ENCODE data around the gene KAZN. TPM values are rescaled to one million over a fixed set of nuclear protein-coding genes. Genes with fewer than 3 reads are reported as not detected.

Gene KAZN
- total and polyA plus RNA-seq, 8 donors: 1.2 to 50.7 (median 6.8) TPM

DNA sequence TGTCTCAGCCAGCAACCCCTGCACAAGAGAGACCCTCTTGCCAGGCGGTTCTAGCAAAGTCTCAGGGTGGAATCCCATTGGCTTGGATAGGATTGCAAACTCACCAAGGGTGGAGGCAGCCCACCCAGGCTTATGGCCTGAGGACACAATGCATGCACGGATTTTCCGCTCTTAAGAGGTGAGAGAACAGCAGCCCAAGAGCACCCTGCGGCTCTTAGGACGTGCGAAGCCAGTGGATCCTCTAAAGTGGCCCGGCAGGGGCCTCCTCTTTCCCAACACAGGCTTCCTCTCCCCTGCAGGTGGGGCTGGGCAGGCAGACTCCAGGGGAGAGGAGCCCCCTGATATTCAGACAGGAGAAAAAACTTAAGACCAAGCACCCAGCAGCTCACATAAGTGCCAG, 523.8 kb downstream of the KAZN start:
- WGBS, 5 donors: 89 to 100% (median 93%) methylated on average over 4 to 7 of the region's 7 CpGs
- H3K27me3 ChIP-seq: no peaks in the 10 kb centered on the region
- TF ChIP-seq POLR2A (IDR thresholded peaks at IDR 0.05) (no peak), EP300 (IDR thresholded peaks at IDR 0.05) (no peak), POLR2AphosphoS5 (IDR thresholded peaks at IDR 0.05) (no peak)
- TF ChIP-seq, protein P1, sequence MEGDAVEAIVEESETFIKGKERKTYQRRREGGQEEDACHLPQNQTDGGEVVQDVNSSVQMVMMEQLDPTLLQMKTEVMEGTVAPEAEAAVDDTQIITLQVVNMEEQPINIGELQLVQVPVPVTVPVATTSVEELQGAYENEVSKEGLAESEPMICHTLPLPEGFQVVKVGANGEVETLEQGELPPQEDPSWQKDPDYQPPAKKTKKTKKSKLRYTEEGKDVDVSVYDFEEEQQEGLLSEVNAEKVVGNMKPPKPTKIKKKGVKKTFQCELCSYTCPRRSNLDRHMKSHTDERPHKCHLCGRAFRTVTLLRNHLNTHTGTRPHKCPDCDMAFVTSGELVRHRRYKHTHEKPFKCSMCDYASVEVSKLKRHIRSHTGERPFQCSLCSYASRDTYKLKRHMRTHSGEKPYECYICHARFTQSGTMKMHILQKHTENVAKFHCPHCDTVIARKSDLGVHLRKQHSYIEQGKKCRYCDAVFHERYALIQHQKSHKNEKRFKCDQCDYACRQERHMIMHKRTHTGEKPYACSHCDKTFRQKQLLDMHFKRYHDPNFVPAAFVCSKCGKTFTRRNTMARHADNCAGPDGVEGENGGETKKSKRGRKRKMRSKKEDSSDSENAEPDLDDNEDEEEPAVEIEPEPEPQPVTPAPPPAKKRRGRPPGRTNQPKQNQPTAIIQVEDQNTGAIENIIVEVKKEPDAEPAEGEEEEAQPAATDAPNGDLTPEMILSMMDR (IDR thresholded peaks at IDR 0.05): no peak
- DNase-seq: no peak
- H3K4me3 ChIP-seq: no peak overlapping the region
- no peaks in the 10 kb centered on the region for H3K4me1 ChIP-seq
- H3K9me3 ChIP-seq: no peaks in the 10 kb centered on the region
- no peak overlapping the region for H3K27ac ChIP-seq
- H3K36me3 ChIP-seq: peaks cover 0 to 6% (median 0%) of the 10 kb centered on the region in 4 donors
- intact Hi-C loops (cut with DNase I; ENCODE audit: low total_unique reads): loop anchor here (10.0 kb wide), 1 partner anchor 182 kb away; no protein-coding TSS in a partner anchor

DNA sequence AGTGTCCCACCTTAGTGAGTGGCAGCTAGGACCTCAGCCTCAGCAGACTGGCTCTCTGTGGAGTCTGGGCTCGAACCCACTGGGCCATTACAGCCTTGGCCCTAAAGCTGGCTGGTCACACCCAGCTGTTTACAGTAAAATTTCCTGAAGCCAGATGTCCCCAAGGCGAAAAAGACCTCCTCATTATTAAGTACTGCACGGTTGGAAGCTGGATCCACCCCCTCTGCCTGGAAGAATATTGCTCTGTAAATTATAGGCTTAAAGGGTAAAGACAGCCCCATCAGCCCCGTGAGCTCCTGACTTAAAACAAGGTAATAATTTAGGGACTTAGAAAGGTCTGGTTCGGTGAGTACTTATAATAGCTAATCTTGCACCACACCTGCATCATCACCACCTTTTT, 524.8 kb downstream of the KAZN start:
- H3K4me1 ChIP-seq: no peaks in the 10 kb centered on the region
- H3K4me3 ChIP-seq: no peak overlapping the region
- H3K27me3 ChIP-seq: no peaks in the 10 kb centered on the region
- no peak for DNase-seq
- intact Hi-C loops (cut with DNase I; ENCODE audit: low total_unique reads): loop anchor here (10.0 kb wide), 1 partner anchor 182 kb away; no protein-coding TSS in a partner anchor
- H3K27ac ChIP-seq: no peak overlapping the region
- 72 to 82% (median 77%) methylated on average over 5 of the region's 5 CpGs for WGBS, 5 donors
- no peaks in the 10 kb centered on the region for H3K9me3 ChIP-seq
- H3K36me3 ChIP-seq: peaks cover 0 to 6% (median 0%) of the 10 kb centered on the region in 4 donors
- no peak for TF ChIP-seq POLR2A (IDR thresholded peaks at IDR 0.05)
- TF ChIP-seq, protein P1 (IDR thresholded peaks at IDR 0.05): no peak
- no peak for TF ChIP-seq POLR2AphosphoS5 (IDR thresholded peaks at IDR 0.05)
- TF ChIP-seq EP300 (IDR thresholded peaks at IDR 0.05): no peak

DNA sequence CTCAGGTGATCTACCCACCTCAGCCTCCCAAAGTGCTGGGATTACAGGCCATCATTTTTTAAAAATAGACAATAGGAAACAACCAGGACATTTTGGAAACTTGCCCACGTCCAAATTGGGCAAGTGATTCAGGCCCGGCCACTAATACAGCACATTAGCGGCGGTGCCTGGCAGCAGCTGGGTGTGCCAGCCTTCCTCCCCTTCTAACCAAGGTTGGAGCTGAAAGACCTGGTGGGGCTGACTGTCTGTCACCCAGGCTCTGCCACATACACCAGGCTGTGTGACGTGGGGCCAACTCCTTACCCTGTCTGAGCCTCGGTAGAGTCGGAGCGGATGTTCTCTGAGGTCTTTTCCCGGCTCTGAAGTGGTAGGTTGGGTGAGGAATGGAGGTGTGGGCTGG, 525.4 kb downstream of the KAZN start:
- intact Hi-C loops (cut with DNase I; ENCODE audit: low total_unique reads): loop anchor here (10.0 kb wide), 1 partner anchor 181 kb away; no protein-coding TSS in a partner anchor
- WGBS, 5 donors: 87 to 92% (median 92%) methylated on average over 5 to 9 of the region's 9 CpGs
- DNase-seq: no peak
- Histone ChIP-seq H3K9me3 (no peaks in the 10 kb centered on the region), H3K36me3 (peaks cover 0 to 6% (median 0%) of the 10 kb centered on the region in 4 donors), H3K27ac (no peak overlapping the region), H3K27me3 (no peaks in the 10 kb centered on the region), H3K4me3 (no peak overlapping the region), H3K4me1 (no peaks in the 10 kb centered on the region)
- TF ChIP-seq, protein P1 (IDR thresholded peaks at IDR 0.05): no peak

DNA sequence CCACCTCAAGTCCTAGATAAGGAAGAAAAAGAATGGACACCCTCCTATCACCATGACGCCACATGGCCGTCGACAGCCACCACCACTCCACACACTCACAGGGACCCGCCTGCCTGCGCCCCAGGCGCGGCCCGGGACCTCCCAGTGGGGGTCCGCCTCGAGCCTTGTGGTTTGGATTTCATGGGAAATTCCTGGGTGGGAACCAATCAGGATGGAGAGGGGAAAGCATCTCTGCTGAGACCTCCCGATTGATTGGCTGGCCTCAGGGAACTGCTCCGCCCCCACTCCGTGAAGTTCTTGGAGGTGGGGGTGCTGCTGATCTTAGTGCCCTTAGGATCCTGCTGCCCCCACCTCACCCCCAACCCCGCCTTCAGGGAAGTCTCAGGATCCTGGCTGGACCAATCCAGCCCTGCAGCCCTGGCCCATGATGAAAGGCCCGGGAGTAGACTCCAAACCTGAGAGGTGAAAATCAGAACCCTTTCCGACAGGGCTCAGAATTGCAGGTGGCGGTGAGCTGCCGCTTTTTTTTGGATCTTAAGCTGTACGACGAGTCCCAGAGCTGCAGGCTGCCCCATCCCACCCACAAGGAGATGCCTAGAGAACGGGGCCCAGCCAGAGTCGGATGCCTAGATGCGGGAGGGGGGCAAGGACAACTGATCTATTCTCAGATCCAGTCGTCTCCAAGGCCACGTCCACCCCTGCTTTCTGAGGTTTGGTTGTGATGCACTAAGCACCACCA, 526.0 kb downstream of the KAZN start:
- no peak for DNase-seq
- Histone ChIP-seq H3K27me3 (no peaks in the 10 kb centered on the region), H3K27ac (no peak overlapping the region), H3K9me3 (peaks cover 0 to under 1% (median 0%) of the 10 kb centered on the region in 4 donors), H3K4me3 (no peak overlapping the region), H3K4me1 (no peaks in the 10 kb centered on the region), H3K36me3 (peaks cover 0 to 6% (median 0%) of the 10 kb centered on the region in 4 donors)
- no peak for TF ChIP-seq POLR2A (IDR thresholded peaks at IDR 0.05)
- TF ChIP-seq POLR2AphosphoS5 (IDR thresholded peaks at IDR 0.05): no peak
- TF ChIP-seq EP300 (IDR thresholded peaks at IDR 0.05): no peak
- TF ChIP-seq, protein P1 (IDR thresholded peaks at IDR 0.05): no peak
- 91 to 94% (median 92%) methylated on average over 25 of the region's 25 CpGs for WGBS, 5 donors
- intact Hi-C loops (cut with DNase I; ENCODE audit: low total_unique reads): loop anchor here (10.0 kb wide), 1 partner anchor 180 kb away; no protein-coding TSS in a partner anchor
